Activated T-helper 9 cell treated with anti-CD3 and anti-CD28 coated beads, Interleukin-2, amount 50 U/mL, for 16 hours (primary cell): Measurements from ENCODE around the gene CDKL4.
"Not testable (repeated sequence)": the region's sequence is repeated elsewhere in the genome, so short reads cannot be mapped to it uniquely, and the experiment has no call there.

Experiments used
- DNase-seq: peaks from one replicate; pipeline ENCODE4 v3.0.0-alpha.2; 2020; ENCODE audit warnings: low read depth

The CDKL4 gene

GRCh38 chr2:39228413-39229209, 15.2 kb downstream of the CDKL4 start:
- DNase-seq: no peak

GRCh38 chr2:39227628-39228412, 15.9 kb downstream of the CDKL4 start:
- peak; percentile 71 for DNase-seq

GRCh38 chr2:39225567-39225966, 18.2 kb downstream of the CDKL4 start:
- DNase-seq: no peak

- DNase-seq: no peak
These were observed 19.9 kb downstream of the CDKL4 start for GRCh38 chr2:39223909-39224308.

- DNase-seq: no peak
These were observed 22.3 kb downstream of the CDKL4 start for GRCh38 chr2:39221459-39221858.

GRCh38 chr2:39220136-39220535, 23.6 kb downstream of the CDKL4 start:
- DNase-seq: no peak

- no peak for DNase-seq
These were observed 25.4 kb downstream of the CDKL4 start for GRCh38 chr2:39218391-39218790.

GRCh38 chr2:39217192-39217550, 26.6 kb downstream of the CDKL4 start:
- DNase-seq: no peak

GRCh38 chr2:39216346-39217191, 27.2 kb downstream of the CDKL4 start:
- DNase-seq: peak; percentile 33

GRCh38 chr2:39215545-39215944, 28.2 kb downstream of the CDKL4 start:
- DNase-seq: no peak

GRCh38 chr2:39213015-39213414, 30.8 kb downstream of the CDKL4 start:
- no peak for DNase-seq

- DNase-seq: no peak
These were observed 32.9 kb downstream of the CDKL4 start for GRCh38 chr2:39210846-39211245.

- DNase-seq: no peak
These were observed 40.4 kb downstream of the CDKL4 start for GRCh38 chr2:39203382-39203781.

- no peak for DNase-seq
These were observed 41.0 kb downstream of the CDKL4 start for GRCh38 chr2:39202639-39203369.

- not testable (repeated sequence) for DNase-seq
These were observed 46.8 kb downstream of the CDKL4 start for GRCh38 chr2:39197003-39197402.

- DNase-seq: no peak
These were observed 49.1 kb downstream of the CDKL4 start for GRCh38 chr2:39194686-39195085.

- DNase-seq: no peak
These were observed 54.7 kb downstream of the CDKL4 start for GRCh38 chr2:39188960-39189494.

GRCh38 chr2:39183673-39184072, 60.1 kb downstream of the CDKL4 start:
- DNase-seq: no peak

GRCh38 chr2:39181297-39181696, 62.5 kb downstream of the CDKL4 start:
- no peak for DNase-seq

- no peak for DNase-seq
These were observed 63.5 kb downstream of the CDKL4 start for GRCh38 chr2:39179974-39180960.
